IMR-90 (cell line): ENCODE data around the gene CEP55. TPM values are rescaled to one million over a fixed set of nuclear protein-coding genes. Genes with fewer than 3 reads are reported as not detected.
A peak's percentile ranks its signal among the peaks of the same experiment; 100 is the strongest.

Experiments
- ATAC-seq: fragments of 200-7000 bp; cut with Tn5 transposase; 2 replicates; pipeline ENCODE4 v1.9.1; 2020; ENCODE audit warnings: low read depth, mild to moderate bottlenecking, moderate library complexity
- BruUV-seq: library from RNA; stranded (reverse); fragments of 400-500 nt; replicated peaks from 2 replicates; lab custom pipeline; 2021; lab: Mats Ljungman, UMichigan
- CTCF ChIA-PET: fragments of 300-600 bp; formaldehyde crosslinking; extraction: SDS; loops from one replicate; lab custom pipeline; 2021; ENCODE audit warnings: antibody characterized with exemption; lab: Yijun Ruan, JAX
- POLR2A ChIA-PET: fragments of 300-600 bp; sonication (Branson Sonifier 250); formaldehyde crosslinking; loops from one replicate; lab custom pipeline; 2022; ENCODE audit warnings: antibody characterized with exemption; ENCODE audit not compliant: unreplicated experiment; lab: Charles Lee
- DNase-seq: peaks from one replicate; pipeline ENCODE4 v3.0.0; 2013
- H2AFZ ChIP-seq: replicated peaks from 2 replicates; pipeline ENCODE3; 2013; ENCODE audit warnings: low read length, mild to moderate bottlenecking; ENCODE audit not compliant: poor library complexity
- H2AK5ac ChIP-seq: 2 replicates; pipeline ENCODE4 v1.6.1; 2013; ENCODE audit warnings: low read depth, low read length, inconsistent platforms
- H2AK9ac ChIP-seq: replicated peaks from 2 replicates; pipeline ENCODE3; 2013; ENCODE audit warnings: mild to moderate bottlenecking, low read depth, low read length, moderate library complexity; ENCODE audit not compliant: poor library complexity
- H2BK120ac ChIP-seq: 2 replicates; pipeline ENCODE4 v1.6.1; 2013; ENCODE audit warnings: low read depth, low read length, inconsistent platforms
- H2BK15ac ChIP-seq: 3 replicates; pipeline ENCODE4 v1.6.1; 2013; ENCODE audit warnings: low read depth, low read length, inconsistent platforms
- H2BK20ac ChIP-seq: 2 replicates; pipeline ENCODE4 v1.6.1; 2013; ENCODE audit warnings: low read depth, mild to moderate bottlenecking, inconsistent platforms, low read length, moderate library complexity
- H2BK5ac ChIP-seq: 2 replicates; pipeline ENCODE4 v1.6.1; 2013; ENCODE audit warnings: mild to moderate bottlenecking, low read depth, low read length, inconsistent platforms; ENCODE audit not compliant: poor library complexity, severe bottlenecking
- H3K14ac ChIP-seq: replicated peaks from 2 replicates; pipeline ENCODE4 v1.6.1; 2013; ENCODE audit warnings: low read depth, low read length, inconsistent platforms
- H3K18ac ChIP-seq: 2 replicates; pipeline ENCODE4 v1.6.1; 2013; ENCODE audit warnings: low read depth, low read length, control low read depth
- H3K23ac ChIP-seq: 2 replicates; pipeline ENCODE4 v1.6.1; 2013; ENCODE audit warnings: low read depth, low read length, inconsistent platforms
- H3K27ac ChIP-seq: 2 replicates; pipeline ENCODE4 v1.5.1; 2013; ENCODE audit warnings: mild to moderate bottlenecking, control low read depth, low read length; ENCODE audit not compliant: insufficient read depth
- H3K27me3 ChIP-seq: 2 replicates; pipeline ENCODE4 v1.6.1; 2013; ENCODE audit warnings: low read length; ENCODE audit not compliant: control insufficient read depth, insufficient read depth
- H3K36me3 ChIP-seq: 2 replicates; pipeline ENCODE4 v1.6.1; 2013; ENCODE audit warnings: low read length, mixed read lengths; ENCODE audit not compliant: control insufficient read depth, insufficient read depth
- H3K4ac ChIP-seq: 2 replicates; pipeline ENCODE4 v1.6.1; 2013; ENCODE audit warnings: low read depth, low read length, inconsistent platforms
- H3K4me1 ChIP-seq: 2 replicates; pipeline ENCODE4 v1.6.1; 2013; ENCODE audit warnings: low read length, mixed read lengths; ENCODE audit not compliant: control insufficient read depth, insufficient read depth
- H3K4me2 ChIP-seq: 2 replicates; pipeline ENCODE4 v1.6.1; 2013; ENCODE audit warnings: low read depth, mild to moderate bottlenecking, control low read depth, low read length, moderate library complexity
- H3K4me3 ChIP-seq: 2 replicates; pipeline ENCODE4 v1.5.1; 2013; ENCODE audit warnings: low read depth, mild to moderate bottlenecking, control low read depth, low read length, moderate library complexity; ENCODE audit not compliant: insufficient read depth
- H3K56ac ChIP-seq: 2 replicates; pipeline ENCODE4 v1.6.1; 2013; ENCODE audit warnings: low read length, inconsistent platforms; ENCODE audit not compliant: insufficient read depth; ENCODE audit errors: extremely low read depth
- H3K79me1 ChIP-seq, 2 experiments: 2 replicates each; pipeline ENCODE4 v1.6.1; 2013; ENCODE audit warnings: low read length in 2 of 2, inconsistent platforms in 1 of 2, low read depth in 1 of 2
- H3K9ac ChIP-seq: 2 replicates; pipeline ENCODE4 v1.6.1; 2013; ENCODE audit warnings: low read depth, low read length, control low read depth
- H3K9me1 ChIP-seq: 2 replicates; pipeline ENCODE4 v1.6.1; 2013; ENCODE audit warnings: low read length, inconsistent platforms; ENCODE audit not compliant: insufficient read depth
- H3K9me3 ChIP-seq: 2 replicates; pipeline ENCODE4 v1.6.1; 2013; ENCODE audit warnings: low read length; ENCODE audit not compliant: control insufficient read depth, insufficient read depth
- H4K20me1 ChIP-seq: 2 replicates; pipeline ENCODE4 v1.6.1; 2013; ENCODE audit warnings: low read length, inconsistent platforms; ENCODE audit not compliant: insufficient read depth
- H4K5ac ChIP-seq: 2 replicates; pipeline ENCODE4 v1.6.1; 2013; ENCODE audit warnings: mild to moderate bottlenecking, low read depth, low read length, control low read depth
- H4K8ac ChIP-seq, 2 experiments: 2 replicates each; pipeline ENCODE4 v1.6.1; 2013; ENCODE audit warnings: low read depth in 2 of 2, low read length in 2 of 2, control low read depth in 1 of 2, inconsistent platforms in 1 of 2
- H4K91ac ChIP-seq: 2 replicates; pipeline ENCODE4 v1.6.1; 2013; ENCODE audit warnings: low read depth, low read length, inconsistent platforms; ENCODE audit not compliant: insufficient read depth
- BHLHE40 ChIP-seq: fragments of 150-350 bp; IDR thresholded peaks from 2 replicates; pipeline ENCODE4 v1.6.1; 2016; ENCODE audit warnings: mild to moderate bottlenecking, low read depth, low read length
- CEBPB ChIP-seq: IDR thresholded peaks from 2 replicates; pipeline ENCODE4 v1.6.1; 2012; ENCODE audit warnings: low read depth, low read length, improper control_type of control experiment
- CHD1 ChIP-seq: IDR thresholded peaks from 2 replicates; pipeline ENCODE4 v1.6.1; 2012; ENCODE audit warnings: low read depth, low read length, improper control_type of control experiment
- CTCF ChIP-seq: conservative IDR thresholded peaks from 2 replicates; pipeline ENCODE4 v1.5.1; 2012; ENCODE audit warnings: mild to moderate bottlenecking, low read depth, low read length, improper control_type of control experiment
- FOS ChIP-seq: fragments of 150-350 bp; IDR thresholded peaks from 2 replicates; pipeline ENCODE4 v1.6.1; 2016; ENCODE audit warnings: low read depth, low read length
- MAFK ChIP-seq: IDR thresholded peaks from 2 replicates; pipeline ENCODE4 v1.6.1; 2012; ENCODE audit warnings: low read depth, low read length, improper control_type of control experiment
- MAZ ChIP-seq: IDR thresholded peaks from 2 replicates; pipeline ENCODE4 v1.6.1; 2012; ENCODE audit warnings: low read depth, mild to moderate bottlenecking, low read length, improper control_type of control experiment, moderate library complexity, borderline replicate concordance
- MXI1 ChIP-seq: IDR thresholded peaks from 2 replicates; pipeline ENCODE4 v1.6.1; 2012; ENCODE audit warnings: low read depth, mild to moderate bottlenecking, low read length, moderate library complexity, borderline replicate concordance
- NFE2L2 ChIP-seq: fragments of 150-350 bp; IDR thresholded peaks from 2 replicates; pipeline ENCODE4 v1.6.1; 2016; ENCODE audit warnings: low read depth, mild to moderate bottlenecking, low read length
- POLR2A ChIP-seq: IDR thresholded peaks from 2 replicates; pipeline ENCODE4 v1.6.1; 2012; ENCODE audit warnings: mild to moderate bottlenecking, low read depth, low read length
- RAD21 ChIP-seq: IDR thresholded peaks from 2 replicates; pipeline ENCODE4 v1.6.1; 2012; ENCODE audit warnings: low read length, improper control_type of control experiment
- RCOR1 ChIP-seq: IDR thresholded peaks from 2 replicates; pipeline ENCODE4 v1.6.1; 2012; ENCODE audit warnings: mild to moderate bottlenecking, low read length, improper control_type of control experiment; ENCODE audit not compliant: insufficient replicate concordance
- RFX5 ChIP-seq: IDR thresholded peaks from 2 replicates; pipeline ENCODE4 v1.8.0; 2012; ENCODE audit warnings: low read depth, mild to moderate bottlenecking, low read length, moderate library complexity
- SMC3 ChIP-seq: fragments of 150-350 bp; IDR thresholded peaks from 2 replicates; pipeline ENCODE4 v1.6.1; 2016; ENCODE audit warnings: low read depth, mild to moderate bottlenecking, antibody characterized with exemption, low read length, moderate library complexity
- WGBS, 2 experiments: methylation state at CpG; one replicate each; pipeline versions ENCODE4 v1.1.5 to v1.1.7; 2013; ENCODE audit warnings: missing lambda C conversion rate in 2 of 2; ENCODE audit not compliant: insufficient read length in 1 of 2; ENCODE audit errors: extremely low coverage in 2 of 2; 5-methylcytosine and 5-hydroxymethylcytosine counted together
- dilution Hi-C: fragments of 300-500 bp; cut with HindIII; formaldehyde crosslinking; loops from one replicate; pipeline ENCODE4 v1.14.3; 2018; ENCODE audit warnings: low sequenced_read_pairs; ENCODE audit not compliant: unreplicated experiment
- in situ Hi-C: fragments of 300-500 bp; cut with MboI; formaldehyde crosslinking; loops from 3 replicates; pipeline ENCODE4 v1.14.3; 2019; ENCODE audit warnings: low sequenced_read_pairs, inconsistent platforms, mixed read lengths
- intact Hi-C: fragments of 100-400 bp; cut with micrococcal nuclease; formaldehyde crosslinking; loops from 2 replicates; pipeline ENCODE4 v1.10.0; 2022
- polyA plus RNA-seq, 3 experiments: library from polyadenylated mRNA; depleted of rRNA; stranded (reverse); fragments of >200 nt; gene quantifications; 2 replicates each; pipeline ENCODE4 v1.2.3, GENCODE V29; 2012; ENCODE audit warnings: low replicate concordance in 1 of 3
- total RNA-seq: library from RNA; depleted of rRNA; stranded (reverse); fragments of >200 nt; gene quantifications from 2 replicates; pipeline ENCODE4 v1.2.3, GENCODE V29; 2012

The CEP55 gene
- total and polyA plus RNA-seq, 2 of the 4 experiments (the other 2 are of a cell fraction): 15.7 to 23.5 TPM

- DNase-seq: peak; percentile 97
- ChIA-PET CTCF (interaction anchor here (0.6 to 5.5 kb wide), 4 partner anchors 11 to 153 kb away, joined by 3 to 21 read pairs (median 4); partner anchors contain the start of gene MYOF), POLR2A (interaction anchor here (0.6 to 1.3 kb wide), 6 partner anchors 10 to 35 kb away, joined by 3 to 11 read pairs (median 3); partner anchors contain the start of gene MYOF)
- Histone ChIP-seq H4K20me1 (peaks cover 4% of the 10 kb centered on the region; the same call in 1 of the 2 replicates), H3K9me1 (peaks cover 24% of the 10 kb centered on the region), H2AK9ac (peak overlapping the region; percentile 88), H2BK120ac (peak overlapping the region; percentile 99), H4K5ac (no peak overlapping the region; the same call in 1 of the 2 replicates), H2BK15ac (peak overlapping the region; percentile 77; the same call in 2 of the 3 replicates), H3K79me1 (peaks cover 9 to 51% of the 10 kb centered on the region in 2 experiments), H3K4me2 (peak overlapping the region; percentile 56; the same call in 1 of the 2 replicates), H3K36me3 (peaks cover 14% of the 10 kb centered on the region), H3K18ac (peak overlapping the region; percentile 99), H3K23ac (peak overlapping the region; percentile 88; the same call in 1 of the 2 replicates), H2BK20ac (peak overlapping the region; percentile 95), H3K9me3 (no peaks in the 10 kb centered on the region), H4K91ac (peak overlapping the region; percentile 97), H3K27me3 (no peaks in the 10 kb centered on the region), H4K8ac (peak overlapping the region; percentile 93 to 96; a peak in 3 of 4 replicates), H3K4me1 (peaks cover 37% of the 10 kb centered on the region), H2AK5ac (peak overlapping the region; percentile 55), H3K27ac (peak overlapping the region; percentile 99), H3K4me3 (no peak overlapping the region), H3K9ac (peak overlapping the region; percentile 8; the same call in 1 of the 2 replicates), H2BK5ac (peak overlapping the region; percentile 100), H3K56ac (peak overlapping the region; percentile 85), H2AFZ (no peak overlapping the region), H3K14ac (peak overlapping the region; percentile 93; the same call in 1 of the 2 replicates), H3K4ac (peak overlapping the region; percentile 96)
- ATAC-seq: peak; percentile 55
- no CpG with 5 or more reads among the region's 5 CpGs for WGBS, 2 experiments
- BruUV-seq: no TSS peak
- TF ChIP-seq MAZ: no peak
- TF ChIP-seq RFX5: peak; percentile 68; the same call in 1 of the 2 replicates
- TF ChIP-seq SMC3: 0 out of 2 replicates have a peak, but pooled peaks have one; percentile 12
- 0 out of 2 replicates have a peak, but pooled peaks have one; percentile 26 for TF ChIP-seq POLR2A
- TF ChIP-seq BHLHE40: no peak
- TF ChIP-seq NFE2L2: peak; percentile 48
- peak; percentile 96 for TF ChIP-seq FOS
- TF ChIP-seq CEBPB: peak; percentile 82
- TF ChIP-seq MXI1: peak; percentile 72
- TF ChIP-seq RCOR1: peak; percentile 25
- TF ChIP-seq CHD1: no peak
- TF ChIP-seq CTCF: no peak
- TF ChIP-seq MAFK: 0 out of 2 replicates have a peak, but pooled peaks have one; percentile 3
- TF ChIP-seq RAD21: no peak
- dilution Hi-C loops (no loop called here), intact Hi-C loops (no loop called here), in situ Hi-C loops (no loop called here)
Observed at GRCh38 chr10:93471110-93471651, 25.2 kb upstream of the CEP55 start.
